ENCODE data around the gene MARK3. TPM values are rescaled to one million over a fixed set of nuclear protein-coding genes. Genes with fewer than 3 reads are reported as not detected.

MARK3 gene
- total and polyA plus RNA-seq, 2 of the 13 experiments (the other 11 are each of a cell fraction or from before 2014, with no cell fraction given): 47.7 to 56.6 TPM

- no peak for TF ChIP-seq ZFP90 (CRISPR knock-in tag; IDR thresholded peaks at IDR 0.05; ENCODE audit: borderline replicate concordance)
- TF ChIP-seq AGO2 (optimal IDR thresholded peaks at IDR 0.05; ENCODE audit: low read depth, low read length): peak; percentile 74
These were observed 152.2 kb downstream of the MARK3 start (continued) for GRCh38 chr14:103537175-103537990.

- peak; percentile 5 for ATAC-seq
- BruUV-seq (replicated peaks): no TSS peak
- CTCF ChIA-PET (ENCODE audit: low intra/inter-chr PET ratio, low total read pairs): no interaction called here
These were observed 153.3 kb downstream of the MARK3 start for GRCh38 chr14:103538291-103539055.

More at GRCh38 chr14:103538291-103539055, 153.3 kb downstream of the MARK3 start:
- POLR2A ChIA-PET: interaction anchor here (0.9 to 6.9 kb wide), 2 partner anchors 10 to 16 kb away, joined by 4 to 37 read pairs; partner anchors contain the start of gene TRMT61A
- H3K4me1 ChIP-seq (ENCODE audit: insufficient read depth, low read length): peaks cover 51% of the 10 kb centered on the region
- FAIRE-seq: no peak
- 70% methylated on average over 8 of the region's 30 CpGs for WGBS (ENCODE audit: low lambda C conversion rate)
- H3K4me2 ChIP-seq (ENCODE audit: low read depth, low read length): no peak overlapping the region
- in situ Hi-C loops (cut with HindIII; ENCODE audit: extremely low pct_ligation_motif_present, low pct_unique_long_range_greater_than_20kb) (no loop called here), intact Hi-C loops (cut with micrococcal nuclease; ENCODE audit: unreplicated experiment) (no loop called here)
- DNase-seq (ENCODE audit: low spot score): no peak
- no peak overlapping the region for H3K27ac ChIP-seq (ENCODE audit: extremely low read length, insufficient read depth, low read length)
- TF ChIP-seq AGO2 (optimal IDR thresholded peaks at IDR 0.05; ENCODE audit: low read depth, low read length): peak; percentile 86
- TF ChIP-seq AGO1 (IDR thresholded peaks at IDR 0.05; ENCODE audit: low read depth, low read length, poor library complexity, severe bottlenecking): peak; percentile 92
- TF ChIP-seq POLR2G (IDR thresholded peaks at IDR 0.05; ENCODE audit: low read depth, low read length): 0 out of 2 replicates have a peak, but pooled peaks have one; percentile 7
- TF ChIP-seq HNRNPL (IDR thresholded peaks at IDR 0.05; ENCODE audit: low read depth, low read length): 0 out of 2 replicates have a peak, but pooled peaks have one; percentile 63
- no peak for TF ChIP-seq CREB1 (IDR thresholded peaks at IDR 0.05)
- no peak for TF ChIP-seq CREB1 (CRISPR knock-in tag; IDR thresholded peaks at IDR 0.05)
- H3K4me3 ChIP-seq (replicated peaks in 1 of 3; ENCODE audit: insufficient read depth in 1 of 3, low read depth in 2 of 3, low read length in 3 of 3): no peak overlapping the region
- H3K79me2 ChIP-seq (ENCODE audit: insufficient read depth, low read length): no peaks in the 10 kb centered on the region
- peaks cover 2 to 19% of the 10 kb centered on the region in 2 experiments; a peak in 2 of 5 replicates for H3K27me3 ChIP-seq (ENCODE audit: control insufficient read depth in 1 of 2, insufficient read depth in 2 of 2, low read length in 2 of 2)
- H3K36me3 ChIP-seq (replicated peaks in 1 of 2; ENCODE audit: control insufficient read depth in 1 of 2, insufficient read depth in 2 of 2, low read length in 2 of 2): no peaks in the 10 kb centered on the region; a peak in 1 of 5 replicates
- H3K9me3 ChIP-seq (ENCODE audit: low read length): no peaks in the 10 kb centered on the region
- H3K9ac ChIP-seq (ENCODE audit: insufficient read depth, low read depth, low read length): no peak overlapping the region
- H2AFZ ChIP-seq (ENCODE audit: low read length): no peak overlapping the region
- no peaks in the 10 kb centered on the region for H4K20me1 ChIP-seq (ENCODE audit: insufficient read depth, low read length)
